Measurements from ENCODE around the gene LAD1.

The LAD1 gene

GRCh38 chr1:201393076-201393475 lies 6.0 kb downstream of the LAD1 start:
- no peak overlapping the region for H3K4ac ChIP-seq (ENCODE audit: low read depth, low read length)
- H3K4me2 ChIP-seq (ENCODE audit: low read length), result no peak overlapping the region
- H4K12ac ChIP-seq (ENCODE audit: low read depth, low read length), result no peak overlapping the region
- H3K36me3 ChIP-seq (ENCODE audit: control insufficient read depth in 1 of 2, insufficient read depth in 2 of 2, low read length in 2 of 2), result peaks cover 0 to 4% of the 10 kb centered on the region in 2 experiments
- no peak overlapping the region for H4K91ac ChIP-seq (ENCODE audit: low read depth, low read length)
- H3K27me3 ChIP-seq (ENCODE audit: insufficient read depth, low read length), result no peaks in the 10 kb centered on the region
- H3K23ac ChIP-seq (ENCODE audit: low read length), result no peak overlapping the region
- H2BK120ac ChIP-seq (ENCODE audit: insufficient read depth, low read length, poor library complexity), result no peak overlapping the region
- no peaks in the 10 kb centered on the region for H3K79me1 ChIP-seq (ENCODE audit: low read length)
- H3K9me3 ChIP-seq (ENCODE audit: insufficient read depth, low read depth, low read length), result peaks cover 2% of the 10 kb centered on the region
- no peak overlapping the region for H4K8ac ChIP-seq (ENCODE audit: low read depth, low read length)
- H3K18ac ChIP-seq (ENCODE audit: low read length), result no peak overlapping the region
- H2BK12ac ChIP-seq (ENCODE audit: low read length), result no peak overlapping the region
- no peak overlapping the region for H2BK5ac ChIP-seq (ENCODE audit: low read depth, low read length, poor library complexity)
- no peak overlapping the region for H3K27ac ChIP-seq (ENCODE audit: low read depth, low read length)
- H3K79me2 ChIP-seq (ENCODE audit: control insufficient read depth, insufficient read depth, low read length, poor library complexity), result no peaks in the 10 kb centered on the region
- H3K4me3 ChIP-seq (ENCODE audit: low read depth, low read length), result no peak overlapping the region
- H3K4me1 ChIP-seq (ENCODE audit: control insufficient read depth in 1 of 2, insufficient read depth in 2 of 2, low read length in 2 of 2), result peaks cover 10% of the 10 kb centered on the region in 2 experiments
- no peak overlapping the region for H2AK5ac ChIP-seq (ENCODE audit: low read length)
- no peak for DNase-seq
- WGBS (ENCODE audit: extremely low coverage, insufficient coverage, insufficient read length), result no CpG with 5 or more reads among the region's 3 CpGs
- H3K9ac ChIP-seq (ENCODE audit: low read length), result no peak overlapping the region
- no peak overlapping the region for H2AFZ ChIP-seq (ENCODE audit: insufficient read depth, low read length, poor library complexity)
- no peak overlapping the region for H3K14ac ChIP-seq (ENCODE audit: low read length)

- no peak overlapping the region for H3K4me2 ChIP-seq (ENCODE audit: low read length)
- H2AFZ ChIP-seq (ENCODE audit: insufficient read depth, low read length, poor library complexity), result no peak overlapping the region
- peaks cover under 1 to 1% of the 10 kb centered on the region in 2 experiments for H3K4me1 ChIP-seq (ENCODE audit: control insufficient read depth in 1 of 2, insufficient read depth in 2 of 2, low read length in 2 of 2)
- no peak overlapping the region for H2AK5ac ChIP-seq (ENCODE audit: low read length)
- H4K12ac ChIP-seq (ENCODE audit: low read depth, low read length), result no peak overlapping the region
- H3K79me2 ChIP-seq (ENCODE audit: control insufficient read depth, insufficient read depth, low read length, poor library complexity), result no peaks in the 10 kb centered on the region
- H3K27me3 ChIP-seq (ENCODE audit: insufficient read depth, low read length), result no peaks in the 10 kb centered on the region
- H4K91ac ChIP-seq (ENCODE audit: low read depth, low read length), result no peak overlapping the region
- H3K4ac ChIP-seq (ENCODE audit: low read depth, low read length), result no peak overlapping the region
- peaks cover 2% of the 10 kb centered on the region for H3K9me3 ChIP-seq (ENCODE audit: insufficient read depth, low read depth, low read length)
- DNase-seq, result no peak
- no peak overlapping the region for H2BK120ac ChIP-seq (ENCODE audit: insufficient read depth, low read length, poor library complexity)
- H2BK12ac ChIP-seq (ENCODE audit: low read length), result no peak overlapping the region
- WGBS (ENCODE audit: extremely low coverage, insufficient coverage, insufficient read length), result no CpG with 5 or more reads among the region's 9 CpGs
- no peak overlapping the region for H3K14ac ChIP-seq (ENCODE audit: low read length)
- no peak overlapping the region for H3K23ac ChIP-seq (ENCODE audit: low read length)
- H3K36me3 ChIP-seq (ENCODE audit: control insufficient read depth in 1 of 2, insufficient read depth in 2 of 2, low read length in 2 of 2), result peaks cover 0 to 9% of the 10 kb centered on the region in 2 experiments
- H3K18ac ChIP-seq (ENCODE audit: low read length), result no peak overlapping the region
- H3K79me1 ChIP-seq (ENCODE audit: low read length), result no peaks in the 10 kb centered on the region
- H3K4me3 ChIP-seq (ENCODE audit: low read depth, low read length), result no peak overlapping the region
- H3K27ac ChIP-seq (ENCODE audit: low read depth, low read length), result no peak overlapping the region
- no peak overlapping the region for H2BK5ac ChIP-seq (ENCODE audit: low read depth, low read length, poor library complexity)
- no peak overlapping the region for H3K9ac ChIP-seq (ENCODE audit: low read length)
- H4K8ac ChIP-seq (ENCODE audit: low read depth, low read length), result no peak overlapping the region
Measured at GRCh38 chr1:201391651-201392511, 7.2 kb downstream of the LAD1 start.

- Histone ChIP-seq H2AFZ (ENCODE audit: insufficient read depth, low read length, poor library complexity) (no peak overlapping the region), H2BK12ac (ENCODE audit: low read length) (no peak overlapping the region), H4K91ac (ENCODE audit: low read depth, low read length) (no peak overlapping the region), H3K4me1 (ENCODE audit: control insufficient read depth in 1 of 2, insufficient read depth in 2 of 2, low read length in 2 of 2) (no peaks in the 10 kb centered on the region), H3K36me3 (ENCODE audit: control insufficient read depth in 1 of 2, insufficient read depth in 2 of 2, low read length in 2 of 2) (peaks cover 0 to 10% of the 10 kb centered on the region in 2 experiments), H4K8ac (ENCODE audit: low read depth, low read length) (no peak overlapping the region), H3K18ac (ENCODE audit: low read length) (no peak overlapping the region), H2BK120ac (ENCODE audit: insufficient read depth, low read length, poor library complexity) (no peak overlapping the region), H3K9ac (ENCODE audit: low read length) (no peak overlapping the region), H3K27ac (ENCODE audit: low read depth, low read length) (no peak overlapping the region), H3K4me2 (ENCODE audit: low read length) (no peak overlapping the region), H3K4me3 (ENCODE audit: low read depth, low read length) (no peak overlapping the region), H3K79me1 (ENCODE audit: low read length) (no peaks in the 10 kb centered on the region), H3K27me3 (ENCODE audit: insufficient read depth, low read length) (no peaks in the 10 kb centered on the region), H2BK5ac (ENCODE audit: low read depth, low read length, poor library complexity) (no peak overlapping the region), H4K12ac (ENCODE audit: low read depth, low read length) (no peak overlapping the region), H2AK5ac (ENCODE audit: low read length) (no peak overlapping the region), H3K9me3 (ENCODE audit: insufficient read depth, low read depth, low read length) (peaks cover 2% of the 10 kb centered on the region), H3K4ac (ENCODE audit: low read depth, low read length) (no peak overlapping the region), H3K14ac (ENCODE audit: low read length) (no peak overlapping the region), H3K79me2 (ENCODE audit: control insufficient read depth, insufficient read depth, low read length, poor library complexity) (no peaks in the 10 kb centered on the region), H3K23ac (ENCODE audit: low read length) (no peak overlapping the region)
- DNase-seq, result no peak
- no CpG with 5 or more reads among the region's 1 CpG for WGBS (ENCODE audit: extremely low coverage, insufficient coverage, insufficient read length)
Measured at GRCh38 chr1:201391225-201391624, 7.9 kb downstream of the LAD1 start.

- H2AK5ac ChIP-seq (ENCODE audit: low read length), result no peak overlapping the region
- no peak overlapping the region for H3K27ac ChIP-seq (ENCODE audit: low read depth, low read length)
- H3K9me3 ChIP-seq (ENCODE audit: insufficient read depth, low read depth, low read length), result peaks cover 2% of the 10 kb centered on the region
- H2BK5ac ChIP-seq (ENCODE audit: low read depth, low read length, poor library complexity), result no peak overlapping the region
- H3K27me3 ChIP-seq (ENCODE audit: insufficient read depth, low read length), result no peaks in the 10 kb centered on the region
- no peak overlapping the region for H3K4me2 ChIP-seq (ENCODE audit: low read length)
- no peaks in the 10 kb centered on the region for H3K79me2 ChIP-seq (ENCODE audit: control insufficient read depth, insufficient read depth, low read length, poor library complexity)
- H3K9ac ChIP-seq (ENCODE audit: low read length), result no peak overlapping the region
- H2BK120ac ChIP-seq (ENCODE audit: insufficient read depth, low read length, poor library complexity), result no peak overlapping the region
- H3K14ac ChIP-seq (ENCODE audit: low read length), result no peak overlapping the region
- H4K8ac ChIP-seq (ENCODE audit: low read depth, low read length), result no peak overlapping the region
- WGBS (ENCODE audit: extremely low coverage, insufficient coverage, insufficient read length), result no CpG with 5 or more reads among the region's 12 CpGs
- no peak overlapping the region for H2BK12ac ChIP-seq (ENCODE audit: low read length)
- no peak for DNase-seq
- H3K23ac ChIP-seq (ENCODE audit: low read length), result no peak overlapping the region
- H4K91ac ChIP-seq (ENCODE audit: low read depth, low read length), result no peak overlapping the region
- no peak overlapping the region for H3K4me3 ChIP-seq (ENCODE audit: low read depth, low read length)
- no peak overlapping the region for H2AFZ ChIP-seq (ENCODE audit: insufficient read depth, low read length, poor library complexity)
- no peaks in the 10 kb centered on the region for H3K79me1 ChIP-seq (ENCODE audit: low read length)
- no peak overlapping the region for H4K12ac ChIP-seq (ENCODE audit: low read depth, low read length)
- H3K4ac ChIP-seq (ENCODE audit: low read depth, low read length), result no peak overlapping the region
- H3K18ac ChIP-seq (ENCODE audit: low read length), result no peak overlapping the region
- peaks cover 0 to 4% of the 10 kb centered on the region in 2 experiments for H3K4me1 ChIP-seq (ENCODE audit: control insufficient read depth in 1 of 2, insufficient read depth in 2 of 2, low read length in 2 of 2)
- peaks cover 0 to 13% of the 10 kb centered on the region in 2 experiments for H3K36me3 ChIP-seq (ENCODE audit: control insufficient read depth in 1 of 2, insufficient read depth in 2 of 2, low read length in 2 of 2)
Measured at GRCh38 chr1:201389051-201389450, 10.1 kb downstream of the LAD1 start.

Measured in trophoblast cell (in vitro differentiated cells and primary cell).